Stimulated activated CD4-positive, alpha-beta T cell treated with anti-CD3 and anti-CD28 coated beads, Interleukin-2, amount 100 ng/mL, for 4 hours (primary cell): ENCODE results near the gene PIGO.

Experiments used
- DNase-seq: peaks from one replicate; pipeline ENCODE4 v3.0.0-alpha.2; 2020; ENCODE audit warnings: low read depth

The PIGO gene

GRCh38 chr9:35096035-35096849 lies at the start of gene PIGO:
Gene PIGO, minus strand, starts transcription at chr9:35096591. Its CDS starts 1,026 bp downstream, at chr9:35095565.
- DNase-seq: peak; percentile 86

DNA sequence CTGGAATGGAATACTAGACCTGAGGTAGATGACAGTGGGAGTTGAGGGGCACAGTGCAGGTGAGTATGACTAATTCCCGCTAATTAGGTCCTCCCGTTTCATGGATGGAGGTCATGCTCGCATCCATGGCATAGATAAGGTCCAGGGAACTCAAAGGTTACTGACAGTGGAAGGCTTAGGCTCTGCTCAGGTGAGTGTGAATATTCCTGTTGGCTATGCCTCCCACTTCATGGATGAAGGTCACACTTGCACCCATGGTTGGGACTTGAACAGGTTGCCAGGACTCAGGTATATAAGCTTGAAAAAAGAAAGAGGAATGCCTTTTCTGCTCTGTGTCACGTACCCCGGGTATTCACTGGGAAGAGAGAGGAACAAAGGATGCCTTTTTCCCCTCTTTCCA lies 45.6 kb upstream of the PIGO start:
- DNase-seq: no peak

DNA sequence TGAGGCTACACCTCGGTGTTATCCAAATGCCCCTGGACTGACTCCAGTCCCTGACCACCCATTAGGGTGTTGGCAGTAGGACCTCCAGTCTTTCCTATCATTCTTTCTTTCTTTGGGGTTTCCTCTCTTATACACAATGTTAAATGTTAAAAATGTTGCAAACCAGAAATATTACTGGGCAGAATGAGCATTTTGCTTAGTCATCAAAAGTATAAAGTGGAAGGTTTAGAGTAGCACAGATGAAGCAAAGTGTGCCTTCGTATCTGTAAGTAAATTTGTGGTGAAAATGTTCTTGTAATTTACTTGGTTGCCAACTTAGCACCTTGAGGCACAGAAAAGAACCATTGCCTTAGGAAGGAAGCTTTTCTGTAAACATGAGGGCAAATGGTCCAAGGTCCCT lies 43.7 kb upstream of the PIGO start:
- no peak for DNase-seq

GRCh38 chr9:35136866-35137265 lies 40.5 kb upstream of the PIGO start:
- no peak for DNase-seq

DNA sequence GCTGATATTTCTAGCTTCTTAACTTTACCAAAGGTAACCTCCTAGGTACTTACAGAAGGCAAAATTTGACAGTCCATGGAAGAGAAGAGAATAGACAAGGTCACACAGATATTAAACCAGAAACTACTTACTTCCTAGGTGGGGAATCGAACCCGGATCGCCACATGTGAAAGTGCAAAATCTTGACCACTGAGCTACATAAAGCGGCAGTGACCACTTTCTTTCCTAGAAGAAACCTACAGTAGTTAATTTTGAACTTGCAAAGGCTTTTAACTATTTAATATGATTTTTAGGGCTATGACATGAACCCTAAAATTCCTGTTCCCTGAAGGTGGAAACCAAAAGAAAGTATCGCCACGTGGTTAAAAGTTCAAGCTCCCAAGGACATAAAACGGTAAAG lies 39.6 kb upstream of the PIGO start:
- no peak for DNase-seq

DNA sequence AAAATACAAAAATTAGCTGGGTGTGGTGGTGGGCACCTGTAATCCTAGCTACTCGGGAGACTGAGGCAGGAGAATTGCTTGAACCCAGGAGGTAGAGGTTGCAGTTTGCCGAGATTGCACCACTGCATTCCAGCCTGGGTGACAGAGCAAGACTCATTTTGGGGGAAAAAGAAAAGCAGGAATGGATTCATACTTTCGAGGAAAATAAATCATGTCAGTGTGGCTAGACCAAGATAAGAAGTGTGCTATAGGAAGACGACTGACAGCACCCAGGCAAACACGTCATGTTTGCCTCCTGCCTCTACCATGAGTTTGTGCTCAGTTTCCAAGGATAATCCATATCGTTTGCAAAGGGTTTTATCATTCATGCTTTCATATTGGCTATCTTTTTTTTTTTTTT lies 38.5 kb upstream of the PIGO start:
- no peak for DNase-seq

- peak; percentile 85 for DNase-seq
Observed at GRCh38 chr9:35116898-35117551, 20.6 kb upstream of the PIGO start.

GRCh38 chr9:35116539-35116897 lies 20.1 kb upstream of the PIGO start:
- DNase-seq: no peak

- peak; percentile 84 for DNase-seq
Observed at GRCh38 chr9:35115680-35116538, 19.5 kb upstream of the PIGO start, which contains the start of gene ATOSB. Gene ATOSB, minus strand, starts transcription at chr9:35115862. Its CDS starts 7,588 bp downstream, at chr9:35108274.

- no peak for DNase-seq
Observed at GRCh38 chr9:35114840-35115628, 18.6 kb upstream of the PIGO start.

DNA sequence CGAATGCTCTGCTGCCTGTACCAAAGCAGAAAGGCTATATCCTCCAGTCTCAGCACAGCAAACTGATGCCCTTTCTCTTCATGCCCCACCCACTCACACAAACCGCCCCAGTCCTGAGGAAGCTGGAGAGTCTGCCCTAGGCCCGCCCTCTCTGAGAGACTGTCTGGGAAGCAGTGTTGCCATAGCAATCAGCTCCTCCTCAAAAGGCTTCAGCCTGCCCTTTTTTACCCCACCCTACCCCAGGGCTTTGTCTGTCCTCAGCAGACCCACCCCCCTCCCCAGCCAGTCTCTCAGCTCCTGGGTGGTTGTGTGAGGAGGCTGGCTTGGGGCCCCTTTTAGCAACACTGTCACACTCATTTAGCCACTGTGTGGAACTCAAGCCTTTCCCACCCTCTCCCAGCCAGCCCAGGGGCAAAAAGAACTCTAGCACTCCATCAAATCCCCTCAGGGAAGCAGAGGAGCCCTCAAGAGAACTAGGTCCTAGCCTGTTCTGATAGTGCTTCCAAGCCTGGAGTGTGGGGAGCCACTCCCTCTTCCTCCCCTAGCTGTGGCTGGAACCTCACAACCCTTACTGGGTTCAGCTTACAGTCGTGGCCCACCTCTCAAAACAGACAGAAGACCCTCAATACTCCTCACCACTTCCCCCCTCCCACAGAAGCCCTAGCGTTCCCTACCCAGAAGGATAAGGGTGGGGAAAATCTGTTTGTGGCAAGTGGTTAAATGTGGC lies 17.9 kb upstream of the PIGO start:
- DNase-seq: peak; percentile 49

- no peak for DNase-seq
Observed at GRCh38 chr9:35112257-35113020, 16.0 kb upstream of the PIGO start.

GRCh38 chr9:35111001-35111933 lies 14.9 kb upstream of the PIGO start:
- DNase-seq: peak; percentile 94

DNA sequence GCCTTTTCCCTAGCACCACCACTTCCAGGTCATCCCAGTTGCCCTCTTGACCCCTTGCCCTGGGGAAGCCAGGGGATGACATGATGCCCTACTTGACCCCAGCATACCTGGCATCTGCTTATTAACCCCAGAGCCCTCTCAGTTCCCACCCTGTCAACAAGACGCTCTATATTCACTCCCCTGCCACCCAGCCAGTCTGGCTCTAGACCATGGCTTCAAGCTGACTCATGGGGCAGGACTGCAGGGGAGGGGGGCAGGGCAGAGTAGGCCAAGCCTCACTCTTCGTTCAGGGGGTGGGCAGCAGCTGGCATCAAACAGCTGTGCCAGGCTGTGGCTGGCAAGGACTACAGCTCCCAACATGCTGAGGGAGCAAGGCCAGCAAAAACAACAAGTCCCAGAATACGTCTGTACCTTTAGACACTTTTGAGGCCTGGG lies 14.0 kb upstream of the PIGO start:
- no peak for DNase-seq

DNA sequence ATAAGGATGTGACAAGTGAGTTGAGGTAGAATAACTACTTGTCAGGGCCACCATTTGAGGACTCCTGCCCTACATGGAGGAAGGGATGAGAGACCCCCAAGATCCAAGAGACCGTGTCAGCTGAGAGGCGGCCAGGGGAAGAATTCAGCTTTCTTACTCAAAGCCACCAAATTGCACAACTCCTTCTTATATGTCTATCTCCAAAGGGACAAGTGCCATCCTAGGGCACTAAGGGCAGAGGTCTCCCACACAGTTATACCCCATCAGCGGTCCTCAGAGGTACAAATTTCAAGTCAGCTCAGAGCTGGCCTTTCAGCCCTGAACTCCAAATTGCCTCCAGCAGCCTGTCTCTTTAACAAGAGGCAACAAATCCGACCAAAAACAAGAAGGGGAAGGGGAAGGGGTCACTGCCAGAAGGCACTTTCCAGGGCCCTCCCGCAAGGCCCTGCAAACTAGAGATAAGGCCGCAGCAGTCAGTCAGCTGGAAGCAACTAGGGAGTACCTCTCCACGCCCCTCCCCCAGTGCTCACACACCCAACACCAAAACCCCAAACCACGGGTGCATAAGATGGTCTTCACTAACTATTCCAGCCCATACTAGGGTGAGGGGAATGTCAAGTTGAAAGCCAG lies 12.7 kb upstream of the PIGO start:
- DNase-seq: no peak

GRCh38 chr9:35108461-35108860 lies 12.1 kb upstream of the PIGO start:
- no peak for DNase-seq

- no peak for DNase-seq
Observed at GRCh38 chr9:35107297-35108290, 11.2 kb upstream of the PIGO start.
